Right forelimb (tissue), 1 donor: ENCODE measurements around the gene SYNDIG1L.
"Not testable (repeated sequence)": the region's sequence is repeated elsewhere in the genome, so short reads cannot be mapped to it uniquely, and the experiment has no call there.

Source experiments
- DNase-seq: peaks from one replicate; pipeline ENCODE4 v3.0.0-alpha.2; 2018

SYNDIG1L gene

GRCh38 chr14:74426202-74426582 lies at the start of gene SYNDIG1L:
Gene SYNDIG1L, minus strand, starts transcription at chr14:74426210. Its CDS starts 16,466 bp downstream, at chr14:74409744.
- DNase-seq: no peak

- no peak for DNase-seq
These were observed 49.7 kb upstream of the SYNDIG1L start for GRCh38 chr14:74475678-74476077.

- no peak for DNase-seq
These were observed 48.4 kb upstream of the SYNDIG1L start for GRCh38 chr14:74474376-74474775.

- no peak for DNase-seq
These were observed 46.6 kb upstream of the SYNDIG1L start for GRCh38 chr14:74472601-74473000.

- no peak for DNase-seq
These were observed 43.8 kb upstream of the SYNDIG1L start for GRCh38 chr14:74469548-74470518.

GRCh38 chr14:74468513-74468912 lies 42.5 kb upstream of the SYNDIG1L start:
- DNase-seq: no peak

- no peak for DNase-seq
These were observed 39.3 kb upstream of the SYNDIG1L start for GRCh38 chr14:74465335-74465734.

GRCh38 chr14:74464785-74465184 lies 38.8 kb upstream of the SYNDIG1L start:
- DNase-seq: no peak

- no peak for DNase-seq
These were observed 37.7 kb upstream of the SYNDIG1L start for GRCh38 chr14:74463697-74464096.

- no peak for DNase-seq
These were observed 37.0 kb upstream of the SYNDIG1L start for GRCh38 chr14:74462993-74463392.

GRCh38 chr14:74459976-74460375 lies 34.0 kb upstream of the SYNDIG1L start:
- DNase-seq: no peak

GRCh38 chr14:74459289-74459946 lies 33.4 kb upstream of the SYNDIG1L start:
- DNase-seq: no peak

GRCh38 chr14:74457565-74457895 lies 31.5 kb upstream of the SYNDIG1L start:
- no peak for DNase-seq

- no peak for DNase-seq
These were observed 30.9 kb upstream of the SYNDIG1L start for GRCh38 chr14:74456684-74457564.

GRCh38 chr14:74454397-74454796 lies 28.4 kb upstream of the SYNDIG1L start:
- not testable (repeated sequence) for DNase-seq

- DNase-seq: no peak
These were observed 18.9 kb upstream of the SYNDIG1L start for GRCh38 chr14:74444866-74445265.

GRCh38 chr14:74442757-74443156 lies 16.7 kb upstream of the SYNDIG1L start:
- no peak for DNase-seq

- DNase-seq: no peak
These were observed 15.1 kb upstream of the SYNDIG1L start for GRCh38 chr14:74441113-74441512.

- DNase-seq: no peak
These were observed 12.4 kb upstream of the SYNDIG1L start for GRCh38 chr14:74438351-74438915.

- no peak for DNase-seq
These were observed 11.6 kb upstream of the SYNDIG1L start for GRCh38 chr14:74437496-74438053.

GRCh38 chr14:74434294-74434693 lies 8.3 kb upstream of the SYNDIG1L start:
- DNase-seq: no peak

GRCh38 chr14:74429991-74430390 lies 4.0 kb upstream of the SYNDIG1L start:
- DNase-seq: no peak
